ENCODE results near the gene CAMTA1.
"Not testable (repeated sequence)": the region's sequence is repeated elsewhere in the genome, so short reads cannot be mapped to it uniquely, and the experiment has no call there.

Gene CAMTA1

DNA sequence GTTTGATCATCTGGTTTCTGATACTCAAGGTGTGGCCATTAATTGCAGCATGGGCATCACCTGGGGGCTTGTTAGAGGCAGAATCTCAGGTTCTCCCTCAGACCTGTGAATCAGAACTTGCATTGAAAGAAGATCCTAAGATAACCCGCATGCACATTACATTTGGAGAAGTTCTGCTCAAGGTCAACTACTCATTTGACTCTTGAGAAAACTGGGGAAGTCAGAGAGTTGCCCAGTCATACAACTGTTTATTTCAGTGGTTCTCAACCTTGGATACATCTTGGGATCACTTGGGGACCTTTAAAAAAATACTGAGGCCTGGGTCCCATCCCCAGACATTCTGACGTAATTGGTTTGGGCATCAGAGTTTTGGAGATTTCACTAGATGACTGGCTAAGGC is 30.5 kb downstream of the CAMTA1 start:
- no peak for DNase-seq

DNA sequence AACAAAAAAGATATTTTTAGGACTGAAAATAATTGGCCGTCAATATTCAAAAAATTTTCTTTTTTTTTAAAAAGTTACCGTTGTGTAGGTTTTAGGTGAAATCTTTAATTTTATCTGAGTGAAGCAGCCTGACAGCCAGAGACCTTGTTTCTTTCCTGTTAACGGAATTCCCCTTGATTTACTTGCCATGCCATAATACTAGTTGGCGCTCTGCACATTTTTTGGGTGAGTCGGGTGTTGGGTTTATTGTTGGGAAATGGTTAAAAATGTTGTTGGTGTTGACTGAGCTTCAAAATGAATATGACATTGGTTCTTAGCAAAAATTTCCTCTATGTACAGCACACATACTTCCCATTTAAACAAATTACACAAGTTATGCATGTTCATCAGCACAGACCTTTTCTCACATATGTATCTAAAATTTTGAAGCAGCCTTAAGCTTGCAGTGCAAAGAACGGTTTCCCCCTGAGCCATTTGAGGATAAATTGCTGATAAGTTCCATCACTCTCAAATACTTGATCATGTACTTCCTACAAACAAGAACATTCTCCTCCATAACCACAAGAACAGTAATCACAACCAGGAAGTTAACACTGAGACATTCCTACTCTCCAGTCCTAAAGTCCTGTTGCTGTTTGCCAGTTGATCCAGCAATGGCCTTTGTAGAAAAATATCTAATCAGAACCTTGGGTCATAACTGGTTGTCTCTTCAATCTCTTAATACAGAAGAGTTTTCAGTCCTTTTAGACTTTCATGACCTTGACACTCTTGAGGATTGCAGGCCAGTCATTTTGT is 34.2 kb downstream of the CAMTA1 start:
- no peak for DNase-seq

- DNase-seq: no peak
Observed at GRCh38 chr1:6820899-6821298, 35.6 kb downstream of the CAMTA1 start.

GRCh38 chr1:6822530-6823359 is 37.5 kb downstream of the CAMTA1 start:
- no peak for DNase-seq

DNA sequence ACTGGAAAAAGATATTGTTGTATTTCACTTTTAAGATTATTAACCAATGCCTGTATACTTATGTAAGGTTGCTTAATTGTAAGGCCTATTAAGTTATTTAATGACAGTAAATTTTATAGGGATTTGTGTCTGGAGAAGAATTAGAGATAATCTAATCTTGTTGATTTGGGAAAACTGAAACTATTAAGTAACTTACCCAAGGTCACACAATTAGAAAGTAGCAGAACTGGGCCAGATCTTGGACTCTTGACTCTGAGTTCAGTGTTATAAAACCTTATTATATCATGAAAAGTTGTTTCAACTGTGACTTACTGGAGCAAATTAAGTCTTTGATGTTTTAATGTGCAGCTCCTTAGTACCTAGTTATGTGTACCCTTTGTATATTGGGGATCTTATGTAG is 38.5 kb downstream of the CAMTA1 start:
- no peak for DNase-seq

GRCh38 chr1:6824665-6825368 is 39.6 kb downstream of the CAMTA1 start:
- no peak for DNase-seq

DNA sequence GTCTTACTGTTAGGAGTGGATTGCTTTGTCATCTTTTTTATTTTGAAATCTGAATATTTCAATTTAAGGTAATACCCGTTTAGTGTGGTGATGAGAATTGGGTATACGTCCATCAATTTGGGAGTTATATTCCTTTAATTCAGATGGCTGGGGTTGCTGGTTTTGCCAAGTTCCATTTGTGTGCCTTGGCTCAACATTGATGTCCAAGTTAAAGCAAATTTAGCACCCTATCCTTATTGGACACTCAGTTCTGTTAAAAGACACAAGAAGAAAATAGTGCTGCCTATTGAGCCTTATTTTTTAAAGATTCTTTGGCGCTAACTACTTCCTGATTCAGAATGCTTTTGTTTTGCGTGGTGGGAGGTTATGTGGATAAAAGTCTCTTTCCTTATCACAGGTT is 40.6 kb downstream of the CAMTA1 start:
- DNase-seq: no peak

- DNase-seq: no peak
Observed at GRCh38 chr1:6827079-6827478, 41.8 kb downstream of the CAMTA1 start.

GRCh38 chr1:6827630-6828165 is 42.4 kb downstream of the CAMTA1 start:
- DNase-seq: no peak

DNA sequence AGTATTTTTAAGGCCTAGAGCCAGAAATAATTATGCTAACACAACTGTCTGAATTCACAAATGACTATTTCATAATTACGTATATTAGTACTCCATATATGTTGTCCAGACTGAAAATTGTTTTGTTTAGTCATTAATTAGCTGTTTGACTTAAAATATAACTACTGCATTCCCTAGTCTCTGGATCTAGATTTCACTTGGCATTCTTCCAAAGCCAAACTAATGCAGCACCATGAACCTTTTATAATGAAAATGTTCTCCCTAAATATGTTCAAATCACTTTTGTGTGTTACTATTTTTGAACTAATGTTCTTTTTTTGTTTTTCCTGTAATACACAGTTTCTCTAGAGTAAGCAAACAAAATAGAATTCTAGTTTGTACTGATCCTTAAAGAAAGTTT is 46.1 kb downstream of the CAMTA1 start:
- DNase-seq: no peak

GRCh38 chr1:6832006-6832405 is 46.8 kb downstream of the CAMTA1 start:
- not testable (repeated sequence) for DNase-seq

DNA sequence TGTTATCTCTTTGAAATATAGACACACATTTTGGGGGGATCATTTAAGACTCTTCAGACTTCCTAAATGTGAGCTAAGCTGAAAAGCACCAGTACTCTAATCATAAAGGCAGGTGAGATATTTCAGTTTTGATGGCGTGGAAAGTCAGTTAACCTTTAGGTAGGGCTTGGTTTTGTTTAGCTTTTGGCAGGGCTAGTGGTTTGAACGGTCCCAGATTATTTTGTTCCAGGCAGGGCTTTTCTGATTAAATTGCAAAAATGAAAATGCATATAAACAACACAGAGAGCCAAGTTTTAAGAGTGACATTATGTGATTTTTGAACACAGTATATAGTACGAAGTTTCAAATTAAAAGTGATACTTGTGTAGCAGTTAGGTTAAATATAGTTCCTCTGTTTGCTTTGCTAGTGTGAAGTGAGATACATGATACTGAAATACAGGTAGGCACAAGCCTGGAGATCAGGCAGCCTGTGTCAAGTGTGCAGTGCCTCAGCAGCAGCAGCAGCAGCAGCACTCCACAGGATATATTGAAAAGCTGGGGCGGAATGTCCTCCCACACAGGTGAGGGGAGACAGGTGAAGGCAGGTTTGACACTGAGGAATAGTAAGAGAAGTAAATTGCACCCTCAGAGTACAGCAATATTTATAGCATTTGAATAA is 47.4 kb downstream of the CAMTA1 start:
- DNase-seq: no peak

- DNase-seq: no peak
Observed at GRCh38 chr1:6833804-6834203, 48.5 kb downstream of the CAMTA1 start.

- no peak for DNase-seq
Observed at GRCh38 chr1:6834366-6834765, 49.1 kb downstream of the CAMTA1 start.

- no peak for DNase-seq
Observed at GRCh38 chr1:6835139-6835538, 49.9 kb downstream of the CAMTA1 start.

DNA sequence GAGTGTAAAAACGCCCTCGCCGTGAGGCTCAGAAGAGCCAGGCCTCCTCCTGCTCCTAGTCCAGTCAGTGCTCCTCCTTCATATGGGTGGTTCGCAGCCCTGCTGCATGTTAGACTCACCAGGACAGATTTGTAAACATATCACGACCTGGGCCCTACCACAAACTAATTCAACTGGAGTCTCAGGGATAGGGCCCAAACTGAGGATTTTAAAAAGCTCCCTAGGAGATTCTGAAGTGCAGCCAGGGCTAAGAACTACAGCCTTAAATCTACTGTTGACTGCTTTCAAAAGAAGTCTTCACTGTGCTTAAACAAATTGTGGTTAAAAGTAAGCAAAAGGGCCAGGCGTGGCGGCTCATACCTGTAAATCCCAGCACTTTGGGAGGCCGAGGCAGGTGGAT is 57.0 kb downstream of the CAMTA1 start:
- DNase-seq: no peak

GRCh38 chr1:6845786-6846185 is 60.5 kb downstream of the CAMTA1 start:
- not testable (repeated sequence) for DNase-seq

- DNase-seq: no peak
Observed at GRCh38 chr1:6848816-6849215, 63.6 kb downstream of the CAMTA1 start.

- DNase-seq: no peak
Observed at GRCh38 chr1:6850537-6850936, 65.3 kb downstream of the CAMTA1 start.

- DNase-seq: no peak
Observed at GRCh38 chr1:6852136-6852890, 67.1 kb downstream of the CAMTA1 start.

DNA sequence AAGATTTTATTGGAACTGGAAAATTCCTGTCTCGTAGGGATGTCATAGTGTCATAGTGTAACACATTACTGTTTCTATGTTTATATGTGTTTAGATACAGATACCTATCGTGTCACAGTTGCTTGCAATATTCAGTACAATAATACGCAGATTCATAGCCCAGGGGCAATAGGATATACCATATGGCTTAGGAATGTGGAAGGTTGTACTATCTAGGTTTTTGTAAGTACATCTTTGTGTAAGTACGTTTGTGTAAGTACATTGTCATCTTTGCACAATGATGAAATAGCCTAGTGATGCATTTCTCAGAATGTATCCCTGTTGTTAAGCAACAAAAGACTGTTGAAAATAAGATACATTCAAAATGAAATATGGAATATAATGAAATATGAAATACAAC is 68.9 kb downstream of the CAMTA1 start:
- DNase-seq: no peak

DNA sequence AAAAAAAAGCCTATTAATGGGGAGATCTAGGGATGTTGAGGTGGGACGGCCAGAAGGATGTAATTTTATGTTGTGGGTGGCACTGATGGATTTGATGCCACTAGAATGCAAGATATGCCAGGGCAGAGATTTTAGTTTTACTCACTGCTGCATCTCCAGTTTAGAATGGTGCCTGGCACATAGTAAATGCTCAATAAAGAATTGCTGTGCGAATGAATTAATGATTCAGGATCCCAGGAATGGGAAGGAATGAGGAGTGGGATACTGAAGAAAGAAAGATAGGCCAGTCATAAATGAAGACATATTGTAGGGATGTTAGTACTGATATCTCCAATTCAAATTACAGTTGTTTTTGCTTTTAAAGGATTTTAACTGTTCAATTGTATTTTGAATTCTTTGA is 72.6 kb downstream of the CAMTA1 start:
- no peak for DNase-seq

Measured in NCI-H1930 (cell line).